ENCODE data around the gene BBS9. TPM values are rescaled to one million over a fixed set of nuclear protein-coding genes. Genes with fewer than 3 reads are reported as not detected.
A peak's percentile ranks its signal among the peaks of the same experiment; 100 is the strongest.

BBS9 gene
- total and polyA plus RNA-seq, 2 donors (not counting 3 experiments of a cell fraction or from before 2014, with no cell fraction given): 5.7 to 17.4 TPM

DNA sequence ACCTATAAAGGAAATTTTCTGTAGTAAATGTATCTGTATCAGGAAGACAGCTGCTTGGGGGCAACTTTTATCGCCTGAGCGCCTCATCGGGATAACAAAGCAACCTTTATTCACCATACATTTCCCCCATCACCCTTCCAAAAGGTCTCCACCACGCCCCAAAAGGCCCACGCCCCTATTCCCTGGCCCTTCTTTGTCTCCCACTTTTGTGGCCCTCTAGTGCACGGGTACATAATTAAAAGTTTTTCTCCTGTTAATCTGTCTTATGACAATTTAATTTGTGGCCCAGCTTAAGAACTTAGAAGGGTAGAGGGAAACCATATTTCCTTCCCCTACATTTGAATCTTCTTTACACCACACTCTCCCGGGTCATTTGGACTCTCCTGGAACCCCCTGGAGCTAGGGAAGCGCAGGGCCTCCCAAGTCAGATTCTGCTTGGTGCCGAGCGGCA lies 20.8 kb upstream of the BBS9 start:
- H3K9ac ChIP-seq (replicated peaks; ENCODE audit: extremely low read depth, insufficient read depth, low read length): peak overlapping the region; percentile 94
- POLR2A ChIA-PET: interaction anchor here (1.4 kb wide), 1 partner anchor 46 kb away, joined by 4 read pairs; the partner anchor contains the start of gene NT5C3A
- peaks cover 21% of the 10 kb centered on the region for H3K4me1 ChIP-seq (ENCODE audit: control insufficient read depth, extremely low read depth, insufficient read depth, low read length)
- FAIRE-seq (peak; percentile 79), DNase-seq (ENCODE audit: low read depth, low spot score) (no peak)
- H3K27me3 ChIP-seq (ENCODE audit: control insufficient read depth in 2 of 2, insufficient read depth in 2 of 2, low read length in 2 of 2): peaks cover 4 to 18% of the 10 kb centered on the region in 2 experiments
- TF ChIP-seq EZH2 (IDR thresholded peaks at IDR 0.05; ENCODE audit: borderline replicate concordance, low read depth, low read length, severe bottlenecking): no peak
- TF ChIP-seq POLR2A (IDR thresholded peaks at IDR 0.05; ENCODE audit: low read depth, low read length): peak; percentile 6
- no peak for TF ChIP-seq GATA2 (IDR thresholded peaks at IDR 0.05; ENCODE audit: insufficient read depth, insufficient read length, low read depth, low read length)
- peaks cover 51% of the 10 kb centered on the region for H3K79me2 ChIP-seq (ENCODE audit: control insufficient read depth, insufficient read depth, low read length)
- H3K36me3 ChIP-seq (ENCODE audit: control insufficient read depth in 2 of 2, extremely low read depth in 1 of 2, insufficient read depth in 2 of 2, low read length in 2 of 2): peaks cover 0 to 3% of the 10 kb centered on the region in 2 experiments
- intact Hi-C loops (cut with micrococcal nuclease): loop anchor here (1.0 to 5.0 kb wide), 8 partner anchors 21 to 614 kb away; partner anchors contain the start of genes AVL9, BBS9, FKBP9 and NT5C3A
- H3K9me3 ChIP-seq (replicated peaks; ENCODE audit: control insufficient read depth, insufficient read depth, low read length): no peaks in the 10 kb centered on the region
- CTCF ChIA-PET: interaction anchor here (0.8 to 4.4 kb wide), 30 partner anchors 16 to 619 kb away, joined by 3 to 45 read pairs (median 4); partner anchors contain the start of genes FKBP9, LSM5 and NT5C3A
- peak overlapping the region; percentile 56 to 93 (median 75) for H3K4me3 ChIP-seq (replicated peaks in 1 of 3; ENCODE audit: insufficient read depth in 1 of 3, low read depth in 1 of 3, low read length in 3 of 3)
- peak overlapping the region; percentile 94 for H2AFZ ChIP-seq (ENCODE audit: low read depth, low read length)
- peak overlapping the region; percentile 40 for H3K27ac ChIP-seq (ENCODE audit: insufficient read depth, low read depth, low read length)
- BruUV-seq (replicated peaks): no TSS peak
- dilution Hi-C loops (cut with MboI; ENCODE audit: extremely low pct_ligation_motif_present, low sequenced_read_pairs): no loop called here
- H3K9me1 ChIP-seq (replicated peaks; ENCODE audit: control insufficient read depth, extremely low read depth, insufficient read depth, low read length): no peaks in the 10 kb centered on the region
- H4K20me1 ChIP-seq (replicated peaks; ENCODE audit: control insufficient read depth, extremely low read depth, insufficient read depth, low read length): no peaks in the 10 kb centered on the region
- H3K4me2 ChIP-seq (ENCODE audit: insufficient read depth, low read length): peak overlapping the region; percentile 96

DNA sequence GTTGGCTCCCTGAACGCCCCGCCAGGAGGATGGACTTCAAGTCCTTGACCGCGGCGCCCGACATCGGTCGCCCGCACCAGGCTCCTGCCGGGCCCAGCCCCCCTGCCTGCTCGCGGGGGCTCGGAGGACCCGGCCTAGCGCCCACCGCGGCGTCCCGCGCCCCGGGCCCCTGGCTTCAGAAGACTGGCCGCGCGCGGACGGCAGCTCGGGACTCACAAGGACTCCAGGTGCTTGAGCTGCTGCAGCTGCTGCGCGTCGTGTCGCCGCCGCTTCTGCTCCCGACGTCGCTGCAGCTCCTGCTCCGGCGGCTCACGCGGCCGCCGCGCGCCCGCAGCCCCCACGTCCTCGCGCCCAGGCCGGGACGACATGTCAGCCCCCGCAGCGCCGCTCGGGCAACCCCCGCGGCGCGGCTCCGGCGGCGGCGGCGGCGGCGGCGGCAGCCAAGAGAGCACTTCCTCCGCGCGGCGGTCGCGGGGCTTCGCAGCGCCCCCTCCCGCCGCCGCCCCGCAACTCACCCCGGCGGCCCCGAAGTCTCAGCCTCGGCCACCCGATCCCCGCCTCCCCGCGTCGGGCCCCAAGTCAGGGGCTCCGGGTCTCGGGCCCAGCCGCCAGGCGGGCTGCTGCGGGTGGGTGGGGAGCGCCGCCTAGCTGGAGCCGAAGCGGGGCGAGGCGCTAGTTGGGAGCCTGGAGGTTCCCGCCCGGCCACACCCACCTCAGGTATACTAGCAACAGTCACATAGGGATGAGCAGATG lies 20.2 kb upstream of the BBS9 start, which contains the start of gene RP9:
Gene RP9, minus strand, starts transcription at position 400 of the 753 bp plus-strand sequence. Its CDS starts 32 bp downstream, at position 368.
- intact Hi-C loops (cut with micrococcal nuclease) (loop anchor here (1.0 to 5.0 kb wide), 8 partner anchors 20 to 614 kb away; partner anchors contain the start of genes AVL9, BBS9, FKBP9 and NT5C3A), dilution Hi-C loops (cut with MboI; ENCODE audit: extremely low pct_ligation_motif_present, low sequenced_read_pairs) (no loop called here)
- peaks cover 21% of the 10 kb centered on the region for H3K4me1 ChIP-seq (ENCODE audit: control insufficient read depth, extremely low read depth, insufficient read depth, low read length)
- H3K9me1 ChIP-seq (replicated peaks; ENCODE audit: control insufficient read depth, extremely low read depth, insufficient read depth, low read length): no peaks in the 10 kb centered on the region
- peak within 1 kb of the TSS; percentile 94 for H2AFZ ChIP-seq (ENCODE audit: low read depth, low read length)
- DNase-seq (ENCODE audit: low read depth, low spot score) (peak; percentile 70), FAIRE-seq (peak; percentile 74)
- BruUV-seq (replicated peaks): no TSS peak
- H3K36me3 ChIP-seq (ENCODE audit: control insufficient read depth in 2 of 2, extremely low read depth in 1 of 2, insufficient read depth in 2 of 2, low read length in 2 of 2): peaks cover 0 to 3% of the 10 kb centered on the region in 2 experiments
- peak within 1 kb of the TSS; percentile 56 to 93 (median 75) for H3K4me3 ChIP-seq (replicated peaks in 1 of 3; ENCODE audit: insufficient read depth in 1 of 3, low read depth in 1 of 3, low read length in 3 of 3)
- peaks cover 49% of the 10 kb centered on the region for H3K79me2 ChIP-seq (ENCODE audit: control insufficient read depth, insufficient read depth, low read length)
- no peaks in the 10 kb centered on the region for H3K9me3 ChIP-seq (replicated peaks; ENCODE audit: control insufficient read depth, insufficient read depth, low read length)
- H3K4me2 ChIP-seq (ENCODE audit: insufficient read depth, low read length): peak within 1 kb of the TSS; percentile 96
- H3K9ac ChIP-seq (replicated peaks; ENCODE audit: extremely low read depth, insufficient read depth, low read length): peak within 1 kb of the TSS; percentile 94
- H4K20me1 ChIP-seq (replicated peaks; ENCODE audit: control insufficient read depth, extremely low read depth, insufficient read depth, low read length): no peaks in the 10 kb centered on the region
- H3K27me3 ChIP-seq (ENCODE audit: control insufficient read depth in 2 of 2, insufficient read depth in 2 of 2, low read length in 2 of 2): peaks cover 4 to 18% of the 10 kb centered on the region in 2 experiments
- POLR2A ChIA-PET: interaction anchor here (1.4 kb wide), 1 partner anchor 47 kb away, joined by 4 read pairs; the partner anchor contains the start of gene NT5C3A
- CTCF ChIA-PET: interaction anchor here (0.7 to 4.4 kb wide), 20 partner anchors 15 to 824 kb away, joined by 3 to 45 read pairs (median 5); partner anchors contain the start of genes BBS9, FKBP9, LSM5 and NT5C3A
- H3K27ac ChIP-seq (ENCODE audit: insufficient read depth, low read depth, low read length): peak within 1 kb of the TSS; percentile 40
- TF ChIP-seq MYC (IDR thresholded peaks at IDR 0.05; ENCODE audit: low read depth, low read length) (no peak), POLR2A (IDR thresholded peaks at IDR 0.05; ENCODE audit: low read depth, low read length) (peak; percentile 46), GATA2 (IDR thresholded peaks at IDR 0.05; ENCODE audit: insufficient read depth, insufficient read length, low read depth, low read length) (no peak), FOS (IDR thresholded peaks at IDR 0.05; ENCODE audit: borderline replicate concordance, insufficient read depth, low read length) (no peak), POLR2AphosphoS5 (IDR thresholded peaks at IDR 0.05; ENCODE audit: insufficient read depth, low read depth, low read length) (peak; percentile 85), EZH2 (IDR thresholded peaks at IDR 0.05; ENCODE audit: borderline replicate concordance, low read depth, low read length, severe bottlenecking) (no peak), JUN (IDR thresholded peaks at IDR 0.05; ENCODE audit: borderline replicate concordance, insufficient read depth, insufficient read length, low read depth) (no peak)
- TF ChIP-seq, protein P1, sequence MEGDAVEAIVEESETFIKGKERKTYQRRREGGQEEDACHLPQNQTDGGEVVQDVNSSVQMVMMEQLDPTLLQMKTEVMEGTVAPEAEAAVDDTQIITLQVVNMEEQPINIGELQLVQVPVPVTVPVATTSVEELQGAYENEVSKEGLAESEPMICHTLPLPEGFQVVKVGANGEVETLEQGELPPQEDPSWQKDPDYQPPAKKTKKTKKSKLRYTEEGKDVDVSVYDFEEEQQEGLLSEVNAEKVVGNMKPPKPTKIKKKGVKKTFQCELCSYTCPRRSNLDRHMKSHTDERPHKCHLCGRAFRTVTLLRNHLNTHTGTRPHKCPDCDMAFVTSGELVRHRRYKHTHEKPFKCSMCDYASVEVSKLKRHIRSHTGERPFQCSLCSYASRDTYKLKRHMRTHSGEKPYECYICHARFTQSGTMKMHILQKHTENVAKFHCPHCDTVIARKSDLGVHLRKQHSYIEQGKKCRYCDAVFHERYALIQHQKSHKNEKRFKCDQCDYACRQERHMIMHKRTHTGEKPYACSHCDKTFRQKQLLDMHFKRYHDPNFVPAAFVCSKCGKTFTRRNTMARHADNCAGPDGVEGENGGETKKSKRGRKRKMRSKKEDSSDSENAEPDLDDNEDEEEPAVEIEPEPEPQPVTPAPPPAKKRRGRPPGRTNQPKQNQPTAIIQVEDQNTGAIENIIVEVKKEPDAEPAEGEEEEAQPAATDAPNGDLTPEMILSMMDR (IDR thresholded peaks at IDR 0.05; ENCODE audit: extremely low read depth in 1 of 2, insufficient read depth in 1 of 2, low read depth in 1 of 2, low read length in 2 of 2): peak; percentile 41 to 58
- TF ChIP-seq, protein P2, sequence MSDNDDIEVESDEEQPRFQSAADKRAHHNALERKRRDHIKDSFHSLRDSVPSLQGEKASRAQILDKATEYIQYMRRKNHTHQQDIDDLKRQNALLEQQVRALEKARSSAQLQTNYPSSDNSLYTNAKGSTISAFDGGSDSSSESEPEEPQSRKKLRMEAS (IDR thresholded peaks at IDR 0.05; ENCODE audit: insufficient read depth, insufficient read length): no peak

Measured in endothelial cell of umbilical vein (primary cell).